Measurements from ENCODE around the gene COG5.

DNA sequence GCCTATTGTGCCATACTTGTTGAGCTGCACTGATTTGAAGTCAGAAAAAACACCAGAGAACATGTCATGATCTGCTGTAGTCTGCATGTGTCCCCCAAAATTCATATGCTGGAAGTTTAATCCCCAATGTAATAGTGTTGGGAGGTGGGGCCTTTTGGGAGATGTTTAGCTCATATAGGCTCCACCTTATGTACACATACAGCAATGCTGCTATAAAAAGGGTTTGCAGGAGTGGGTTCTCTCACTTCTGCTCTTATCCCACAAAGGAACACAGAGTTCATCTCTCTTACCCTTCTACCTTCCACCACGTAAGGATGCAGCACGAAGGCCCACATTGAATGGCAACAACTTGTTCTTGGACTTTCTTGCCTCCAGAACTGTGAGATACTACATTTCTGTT, 70.8 kb downstream of the COG5 start:
- TF ChIP-seq, protein P1, sequence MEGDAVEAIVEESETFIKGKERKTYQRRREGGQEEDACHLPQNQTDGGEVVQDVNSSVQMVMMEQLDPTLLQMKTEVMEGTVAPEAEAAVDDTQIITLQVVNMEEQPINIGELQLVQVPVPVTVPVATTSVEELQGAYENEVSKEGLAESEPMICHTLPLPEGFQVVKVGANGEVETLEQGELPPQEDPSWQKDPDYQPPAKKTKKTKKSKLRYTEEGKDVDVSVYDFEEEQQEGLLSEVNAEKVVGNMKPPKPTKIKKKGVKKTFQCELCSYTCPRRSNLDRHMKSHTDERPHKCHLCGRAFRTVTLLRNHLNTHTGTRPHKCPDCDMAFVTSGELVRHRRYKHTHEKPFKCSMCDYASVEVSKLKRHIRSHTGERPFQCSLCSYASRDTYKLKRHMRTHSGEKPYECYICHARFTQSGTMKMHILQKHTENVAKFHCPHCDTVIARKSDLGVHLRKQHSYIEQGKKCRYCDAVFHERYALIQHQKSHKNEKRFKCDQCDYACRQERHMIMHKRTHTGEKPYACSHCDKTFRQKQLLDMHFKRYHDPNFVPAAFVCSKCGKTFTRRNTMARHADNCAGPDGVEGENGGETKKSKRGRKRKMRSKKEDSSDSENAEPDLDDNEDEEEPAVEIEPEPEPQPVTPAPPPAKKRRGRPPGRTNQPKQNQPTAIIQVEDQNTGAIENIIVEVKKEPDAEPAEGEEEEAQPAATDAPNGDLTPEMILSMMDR (IDR thresholded peaks at IDR 0.05) = no peak
- TF ChIP-seq POLR2AphosphoS5 (IDR thresholded peaks at IDR 0.05; ENCODE audit: low read depth, low read length) (no peak), SIN3A (IDR thresholded peaks at IDR 0.05; ENCODE audit: borderline replicate concordance, insufficient read depth, low read depth, low read length) (no peak), TCF7L2 (IDR thresholded peaks at IDR 0.05; ENCODE audit: low read depth, low read length) (no peak)
- TF ChIP-seq, protein P2, sequence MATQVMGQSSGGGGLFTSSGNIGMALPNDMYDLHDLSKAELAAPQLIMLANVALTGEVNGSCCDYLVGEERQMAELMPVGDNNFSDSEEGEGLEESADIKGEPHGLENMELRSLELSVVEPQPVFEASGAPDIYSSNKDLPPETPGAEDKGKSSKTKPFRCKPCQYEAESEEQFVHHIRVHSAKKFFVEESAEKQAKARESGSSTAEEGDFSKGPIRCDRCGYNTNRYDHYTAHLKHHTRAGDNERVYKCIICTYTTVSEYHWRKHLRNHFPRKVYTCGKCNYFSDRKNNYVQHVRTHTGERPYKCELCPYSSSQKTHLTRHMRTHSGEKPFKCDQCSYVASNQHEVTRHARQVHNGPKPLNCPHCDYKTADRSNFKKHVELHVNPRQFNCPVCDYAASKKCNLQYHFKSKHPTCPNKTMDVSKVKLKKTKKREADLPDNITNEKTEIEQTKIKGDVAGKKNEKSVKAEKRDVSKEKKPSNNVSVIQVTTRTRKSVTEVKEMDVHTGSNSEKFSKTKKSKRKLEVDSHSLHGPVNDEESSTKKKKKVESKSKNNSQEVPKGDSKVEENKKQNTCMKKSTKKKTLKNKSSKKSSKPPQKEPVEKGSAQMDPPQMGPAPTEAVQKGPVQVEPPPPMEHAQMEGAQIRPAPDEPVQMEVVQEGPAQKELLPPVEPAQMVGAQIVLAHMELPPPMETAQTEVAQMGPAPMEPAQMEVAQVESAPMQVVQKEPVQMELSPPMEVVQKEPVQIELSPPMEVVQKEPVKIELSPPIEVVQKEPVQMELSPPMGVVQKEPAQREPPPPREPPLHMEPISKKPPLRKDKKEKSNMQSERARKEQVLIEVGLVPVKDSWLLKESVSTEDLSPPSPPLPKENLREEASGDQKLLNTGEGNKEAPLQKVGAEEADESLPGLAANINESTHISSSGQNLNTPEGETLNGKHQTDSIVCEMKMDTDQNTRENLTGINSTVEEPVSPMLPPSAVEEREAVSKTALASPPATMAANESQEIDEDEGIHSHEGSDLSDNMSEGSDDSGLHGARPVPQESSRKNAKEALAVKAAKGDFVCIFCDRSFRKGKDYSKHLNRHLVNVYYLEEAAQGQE (IDR thresholded peaks at IDR 0.05; ENCODE audit: insufficient read depth in 1 of 2, low read depth in 2 of 2, low read length in 1 of 2) = no peak
